Measurements from ENCODE around the gene GNAZ. TPM values are rescaled to one million over a fixed set of nuclear protein-coding genes. Genes with fewer than 3 reads are reported as not detected.

The GNAZ gene
- total and polyA plus RNA-seq, 2 donors (not counting 1 experiment from before 2014, with no cell fraction given), result 2.8 to 9.1 TPM

DNA sequence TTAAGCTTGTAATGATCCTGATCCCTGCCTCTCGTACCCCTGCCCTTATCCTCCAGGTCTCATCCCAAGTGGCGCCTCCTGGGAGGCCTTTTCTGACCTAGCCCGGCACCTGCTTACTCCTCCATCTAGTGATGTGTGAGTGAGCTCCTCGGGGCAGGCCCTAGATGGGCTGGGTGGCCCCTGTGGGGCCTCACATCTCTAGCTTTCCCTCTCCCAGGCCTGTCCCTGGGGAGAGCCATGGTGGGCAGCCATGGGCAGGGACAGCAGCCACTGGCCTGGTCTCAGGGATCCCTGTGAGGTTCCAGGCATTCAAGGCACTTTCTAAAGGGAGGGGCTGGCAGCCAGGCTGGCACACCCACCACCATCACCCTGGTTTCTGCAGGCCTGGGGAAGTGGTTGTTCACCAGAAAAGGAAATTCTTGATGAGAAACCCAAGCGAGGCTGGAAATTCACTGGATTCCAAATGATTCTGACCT is 27.9 kb downstream of the GNAZ start:
- no peaks in the 10 kb centered on the region for H4K20me1 ChIP-seq (ENCODE audit: control insufficient read depth, insufficient read depth, low read length, poor library complexity, severe bottlenecking)
- H3K27me3 ChIP-seq (replicated peaks in 1 of 4; ENCODE audit: control extremely low read depth in 1 of 4, control insufficient read depth in 3 of 4, insufficient read depth in 4 of 4, low read length in 3 of 4), result no peaks in the 10 kb centered on the region
- DNase-seq (no peak), ATAC-seq (ENCODE audit: low read depth) (no peak)
- Mint-ChIP-seq H3K27ac (no peak overlapping the region), H3K4me3 (no peak overlapping the region), H3K9me3 (ENCODE audit: insufficient read depth) (no peaks in the 10 kb centered on the region), H3K27me3 (no peaks in the 10 kb centered on the region), H3K4me1 (no peaks in the 10 kb centered on the region)
- H3K79me2 ChIP-seq (ENCODE audit: control insufficient read depth, insufficient read depth, low read length), result no peaks in the 10 kb centered on the region
- H3K9me3 ChIP-seq (ENCODE audit: control extremely low read depth in 1 of 3, control insufficient read depth in 2 of 3, insufficient read depth in 1 of 3, low read length in 2 of 3), result no peaks in the 10 kb centered on the region
- no peak overlapping the region for H3K4me2 ChIP-seq (replicated peaks; ENCODE audit: low read depth, low read length, poor library complexity, severe bottlenecking)
- no peak overlapping the region for H3K27ac ChIP-seq (ENCODE audit: low read length in 2 of 2)
- no peak overlapping the region for H3K9ac ChIP-seq (ENCODE audit: low read length)
- intact Hi-C loops (cut with micrococcal nuclease), result no loop called here
- ChIA-PET CTCF (no interaction called here), POLR2A (no interaction called here)
- H3K36me3 ChIP-seq (replicated peaks in 1 of 2; ENCODE audit: control extremely low read depth in 1 of 2, control insufficient read depth in 1 of 2, extremely low read depth in 1 of 2, insufficient read depth in 2 of 2, low read length in 1 of 2), result peaks cover 0 to 4% of the 10 kb centered on the region in 2 experiments
- 100% methylated on average over 2 of the region's 5 CpGs for WGBS (ENCODE audit: insufficient coverage)
- TF ChIP-seq EZH2 (IDR thresholded peaks at IDR 0.05; ENCODE audit: borderline replicate concordance, insufficient read depth, low read depth, low read length, poor library complexity, severe bottlenecking), result no peak
- TF ChIP-seq, protein P1, sequence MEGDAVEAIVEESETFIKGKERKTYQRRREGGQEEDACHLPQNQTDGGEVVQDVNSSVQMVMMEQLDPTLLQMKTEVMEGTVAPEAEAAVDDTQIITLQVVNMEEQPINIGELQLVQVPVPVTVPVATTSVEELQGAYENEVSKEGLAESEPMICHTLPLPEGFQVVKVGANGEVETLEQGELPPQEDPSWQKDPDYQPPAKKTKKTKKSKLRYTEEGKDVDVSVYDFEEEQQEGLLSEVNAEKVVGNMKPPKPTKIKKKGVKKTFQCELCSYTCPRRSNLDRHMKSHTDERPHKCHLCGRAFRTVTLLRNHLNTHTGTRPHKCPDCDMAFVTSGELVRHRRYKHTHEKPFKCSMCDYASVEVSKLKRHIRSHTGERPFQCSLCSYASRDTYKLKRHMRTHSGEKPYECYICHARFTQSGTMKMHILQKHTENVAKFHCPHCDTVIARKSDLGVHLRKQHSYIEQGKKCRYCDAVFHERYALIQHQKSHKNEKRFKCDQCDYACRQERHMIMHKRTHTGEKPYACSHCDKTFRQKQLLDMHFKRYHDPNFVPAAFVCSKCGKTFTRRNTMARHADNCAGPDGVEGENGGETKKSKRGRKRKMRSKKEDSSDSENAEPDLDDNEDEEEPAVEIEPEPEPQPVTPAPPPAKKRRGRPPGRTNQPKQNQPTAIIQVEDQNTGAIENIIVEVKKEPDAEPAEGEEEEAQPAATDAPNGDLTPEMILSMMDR (IDR thresholded peaks at IDR 0.05), result no peak
- H3K4me1 ChIP-seq (ENCODE audit: control insufficient read depth in 2 of 2, insufficient read depth in 2 of 2, low read length in 2 of 2), result no peaks in the 10 kb centered on the region
- H3K4me3 ChIP-seq (ENCODE audit: control extremely low read depth in 1 of 5, extremely low read depth in 1 of 5, insufficient read depth in 1 of 5, low read depth in 2 of 5, low read length in 4 of 5), result no peak overlapping the region
- H2AFZ ChIP-seq (ENCODE audit: insufficient read depth, low read depth, low read length, poor library complexity, severe bottlenecking), result no peak overlapping the region

DNA sequence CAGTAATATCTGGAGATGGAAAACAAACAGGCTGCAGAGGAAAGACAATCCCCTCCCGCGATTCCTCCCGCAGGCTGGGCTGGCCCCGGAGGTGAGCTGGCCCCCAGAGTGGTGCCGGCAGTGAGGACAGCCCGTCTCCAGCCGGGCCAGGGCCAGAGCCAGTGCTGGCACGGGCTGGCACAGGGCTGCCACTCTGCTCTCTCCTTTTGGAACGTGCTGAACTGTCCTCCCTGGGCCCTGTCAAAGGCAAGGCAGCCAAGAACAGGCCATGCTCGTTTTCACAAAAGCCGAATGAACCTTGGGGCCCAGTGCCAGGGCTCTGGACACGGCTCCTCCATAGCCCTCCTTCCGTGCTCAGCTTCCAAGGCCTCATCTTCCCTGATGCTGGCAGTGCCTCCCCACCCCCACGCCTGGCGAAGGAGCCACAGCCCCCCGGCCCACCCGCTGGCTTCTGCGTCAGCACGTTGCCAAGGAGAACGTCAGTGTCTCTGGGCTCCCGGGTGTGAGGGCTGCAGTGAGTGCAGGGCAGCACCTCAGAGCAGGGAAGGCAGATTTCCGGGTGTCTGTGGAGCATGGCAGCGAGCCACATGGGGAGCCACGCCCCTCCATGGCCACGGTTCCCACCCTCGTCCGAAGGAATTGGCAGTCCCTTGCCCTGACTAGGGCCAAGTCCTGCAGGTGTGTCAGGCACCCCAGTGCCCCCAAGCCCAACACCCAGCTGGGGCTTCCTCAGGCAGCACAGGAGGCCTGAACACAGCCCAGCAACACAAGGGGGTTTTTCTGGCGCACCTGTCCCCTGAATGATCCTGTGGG is 28.6 kb downstream of the GNAZ start:
- Histone ChIP-seq H3K4me1 (ENCODE audit: control insufficient read depth in 2 of 2, insufficient read depth in 2 of 2, low read length in 2 of 2) (no peaks in the 10 kb centered on the region), H3K36me3 (replicated peaks in 1 of 2; ENCODE audit: control extremely low read depth in 1 of 2, control insufficient read depth in 1 of 2, extremely low read depth in 1 of 2, insufficient read depth in 2 of 2, low read length in 1 of 2) (peaks cover 0 to 4% of the 10 kb centered on the region in 2 experiments), H3K4me3 (ENCODE audit: control extremely low read depth in 1 of 5, extremely low read depth in 1 of 5, insufficient read depth in 1 of 5, low read depth in 2 of 5, low read length in 4 of 5) (no peak overlapping the region), H4K20me1 (ENCODE audit: control insufficient read depth, insufficient read depth, low read length, poor library complexity, severe bottlenecking) (no peaks in the 10 kb centered on the region), H3K27me3 (replicated peaks in 1 of 4; ENCODE audit: control extremely low read depth in 1 of 4, control insufficient read depth in 3 of 4, insufficient read depth in 4 of 4, low read length in 3 of 4) (no peaks in the 10 kb centered on the region), H3K27ac (ENCODE audit: low read length in 2 of 2) (no peak overlapping the region), H3K4me2 (replicated peaks; ENCODE audit: low read depth, low read length, poor library complexity, severe bottlenecking) (no peak overlapping the region), H2AFZ (ENCODE audit: insufficient read depth, low read depth, low read length, poor library complexity, severe bottlenecking) (no peak overlapping the region), H3K9ac (ENCODE audit: low read length) (no peak overlapping the region), H3K9me3 (ENCODE audit: control extremely low read depth in 1 of 3, control insufficient read depth in 2 of 3, insufficient read depth in 1 of 3, low read length in 2 of 3) (no peaks in the 10 kb centered on the region), H3K79me2 (ENCODE audit: control insufficient read depth, insufficient read depth, low read length) (no peaks in the 10 kb centered on the region)
- ATAC-seq (ENCODE audit: low read depth) (no peak), DNase-seq (no peak)
- ChIA-PET CTCF (interaction anchor here (1.2 kb wide), 1 partner anchor 329 kb away, joined by 3 read pairs; no protein-coding TSS in a partner anchor), POLR2A (no interaction called here)
- TF ChIP-seq, protein P1 (IDR thresholded peaks at IDR 0.05), result no peak
- no peak for TF ChIP-seq EZH2 (IDR thresholded peaks at IDR 0.05; ENCODE audit: borderline replicate concordance, insufficient read depth, low read depth, low read length, poor library complexity, severe bottlenecking)
- intact Hi-C loops (cut with micrococcal nuclease), result no loop called here
- Mint-ChIP-seq H3K9me3 (ENCODE audit: insufficient read depth) (no peaks in the 10 kb centered on the region), H3K4me1 (no peaks in the 10 kb centered on the region), H3K27ac (no peak overlapping the region), H3K4me3 (no peak overlapping the region), H3K27me3 (no peaks in the 10 kb centered on the region)
- WGBS (ENCODE audit: insufficient coverage), result 92% methylated on average over 28 of the region's 28 CpGs

Data from B cell (primary cell).